Loucy (cell line): ENCODE measurements around the gene CCDC188.

Source experiments
- EZH2phosphoT487 ChIP-seq: fragments of 200-600 bp; IDR thresholded peaks from 2 replicates; pipeline ENCODE4 v1.6.1; 2018; ENCODE audit warnings: antibody characterized with exemption, mild to moderate bottlenecking, moderate library complexity, borderline replicate concordance
- TF ChIP-seq, protein P1 (sequence below): fragments of 200-600 bp; sonication (generic); conservative IDR thresholded peaks from 2 replicates; pipeline ENCODE4 v1.5.1; 2014; ENCODE audit warnings: mild to moderate bottlenecking, antibody characterized with exemption, low read length

DNA sequence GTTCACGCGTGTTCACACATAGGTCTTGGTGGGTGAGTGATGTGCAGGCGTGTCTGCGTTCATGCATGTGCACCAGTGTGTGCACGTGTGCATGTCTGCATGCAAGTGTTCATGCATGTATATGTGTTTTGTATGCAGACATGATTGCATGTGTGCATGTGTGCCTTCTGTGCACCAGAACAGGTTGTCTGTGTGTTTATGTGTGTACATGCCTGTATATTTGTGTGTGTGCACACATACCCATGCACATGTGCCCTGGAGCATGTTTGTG lies 14.3 kb downstream of the CCDC188 start:
- TF ChIP-seq EZH2phosphoT487, result no peak
- TF ChIP-seq, protein P1, sequence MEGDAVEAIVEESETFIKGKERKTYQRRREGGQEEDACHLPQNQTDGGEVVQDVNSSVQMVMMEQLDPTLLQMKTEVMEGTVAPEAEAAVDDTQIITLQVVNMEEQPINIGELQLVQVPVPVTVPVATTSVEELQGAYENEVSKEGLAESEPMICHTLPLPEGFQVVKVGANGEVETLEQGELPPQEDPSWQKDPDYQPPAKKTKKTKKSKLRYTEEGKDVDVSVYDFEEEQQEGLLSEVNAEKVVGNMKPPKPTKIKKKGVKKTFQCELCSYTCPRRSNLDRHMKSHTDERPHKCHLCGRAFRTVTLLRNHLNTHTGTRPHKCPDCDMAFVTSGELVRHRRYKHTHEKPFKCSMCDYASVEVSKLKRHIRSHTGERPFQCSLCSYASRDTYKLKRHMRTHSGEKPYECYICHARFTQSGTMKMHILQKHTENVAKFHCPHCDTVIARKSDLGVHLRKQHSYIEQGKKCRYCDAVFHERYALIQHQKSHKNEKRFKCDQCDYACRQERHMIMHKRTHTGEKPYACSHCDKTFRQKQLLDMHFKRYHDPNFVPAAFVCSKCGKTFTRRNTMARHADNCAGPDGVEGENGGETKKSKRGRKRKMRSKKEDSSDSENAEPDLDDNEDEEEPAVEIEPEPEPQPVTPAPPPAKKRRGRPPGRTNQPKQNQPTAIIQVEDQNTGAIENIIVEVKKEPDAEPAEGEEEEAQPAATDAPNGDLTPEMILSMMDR, result no peak
